Measurements from ENCODE around the gene SLC25A28. TPM values are rescaled to one million over a fixed set of nuclear protein-coding genes. Genes with fewer than 3 reads are reported as not detected.
"Not testable (repeated sequence)": the region's sequence is repeated elsewhere in the genome, so short reads cannot be mapped to it uniquely, and the experiment has no call there.

Gene SLC25A28
- total RNA-seq, 6 experiments from 2014 or later = 17.1 to 33.8 (median 23.4) TPM

DNA sequence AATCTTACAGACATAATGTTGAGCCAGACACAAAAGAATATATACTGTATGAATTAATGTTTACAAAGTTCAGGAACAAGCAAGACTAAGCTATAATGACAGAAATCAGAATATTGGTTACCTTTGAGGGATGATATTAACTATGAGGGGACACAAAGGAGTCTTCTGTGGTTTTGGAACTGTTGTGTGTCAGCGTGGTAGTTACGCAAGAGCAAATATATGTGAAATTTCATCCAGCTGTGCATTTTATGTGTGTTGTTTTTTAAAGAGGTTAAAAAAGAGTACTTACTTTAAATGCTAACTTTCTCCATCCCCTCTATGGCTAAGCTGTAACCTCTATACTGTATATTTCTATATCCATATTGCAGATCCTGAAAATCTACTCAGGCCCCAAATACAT lies 14.9 kb downstream of the SLC25A28 start:
- Histone ChIP-seq H3K27me3 (no peaks in the 10 kb centered on the region), H3K36me3 (peaks cover 0 to 7% (median 2%) of the 10 kb centered on the region in 4 donors), H3K4me3 (no peak overlapping the region), H3K9me3 (no peaks in the 10 kb centered on the region), H3K4me1 (no peaks in the 10 kb centered on the region), H3K27ac (no peak overlapping the region)
- intact Hi-C loops (cut with DNase I) = loop anchor here in 1 of 2 donors (10.0 kb wide), 1 partner anchor 51 kb away; no protein-coding TSS in a partner anchor
- TF ChIP-seq CTCF (IDR thresholded peaks at IDR 0.05) (no peak), POLR2A (IDR thresholded peaks at IDR 0.05) (no peak)
- no peak for ATAC-seq
- 59% methylated on average over 2 of the region's 2 CpGs for WGBS (ENCODE audit: insufficient coverage, low coverage, low lambda C conversion rate, missing lambda C conversion rate)
- DNase-seq = no peak

DNA sequence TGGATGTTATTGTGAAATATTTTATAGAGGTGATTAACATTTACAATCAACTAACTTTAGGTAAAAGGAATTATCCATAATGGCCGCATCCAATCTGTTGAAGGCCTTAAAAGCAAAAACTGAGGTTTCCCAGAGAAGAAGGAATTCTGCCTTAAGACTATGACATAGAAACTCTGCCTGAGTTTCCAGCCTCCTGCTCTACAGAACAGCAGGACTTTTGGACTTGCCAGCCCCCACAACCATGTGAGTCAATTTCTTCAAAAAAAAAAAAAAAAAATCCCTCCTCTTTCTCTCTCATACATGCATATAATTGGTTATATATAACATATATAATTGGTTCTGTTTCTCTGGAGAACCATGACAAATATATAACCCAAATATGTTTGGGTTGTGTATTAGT lies 15.4 kb downstream of the SLC25A28 start:
- Histone ChIP-seq H3K36me3 (peaks cover 0 to 2% (median 0%) of the 10 kb centered on the region in 4 donors), H3K4me3 (no peak overlapping the region), H3K9me3 (no peaks in the 10 kb centered on the region), H3K27me3 (no peaks in the 10 kb centered on the region), H3K4me1 (no peaks in the 10 kb centered on the region), H3K27ac (no peak overlapping the region)
- 100% methylated on average over 1 of the region's 1 CpG for WGBS (ENCODE audit: insufficient coverage, low coverage, low lambda C conversion rate, missing lambda C conversion rate)
- TF ChIP-seq CTCF (IDR thresholded peaks at IDR 0.05) (no peak), POLR2A (IDR thresholded peaks at IDR 0.05) (no peak)
- no peak for ATAC-seq
- DNase-seq = no peak
- intact Hi-C loops (cut with DNase I) = loop anchor here in 1 of 2 donors (10.0 kb wide), 1 partner anchor 50 kb away; no protein-coding TSS in a partner anchor

DNA sequence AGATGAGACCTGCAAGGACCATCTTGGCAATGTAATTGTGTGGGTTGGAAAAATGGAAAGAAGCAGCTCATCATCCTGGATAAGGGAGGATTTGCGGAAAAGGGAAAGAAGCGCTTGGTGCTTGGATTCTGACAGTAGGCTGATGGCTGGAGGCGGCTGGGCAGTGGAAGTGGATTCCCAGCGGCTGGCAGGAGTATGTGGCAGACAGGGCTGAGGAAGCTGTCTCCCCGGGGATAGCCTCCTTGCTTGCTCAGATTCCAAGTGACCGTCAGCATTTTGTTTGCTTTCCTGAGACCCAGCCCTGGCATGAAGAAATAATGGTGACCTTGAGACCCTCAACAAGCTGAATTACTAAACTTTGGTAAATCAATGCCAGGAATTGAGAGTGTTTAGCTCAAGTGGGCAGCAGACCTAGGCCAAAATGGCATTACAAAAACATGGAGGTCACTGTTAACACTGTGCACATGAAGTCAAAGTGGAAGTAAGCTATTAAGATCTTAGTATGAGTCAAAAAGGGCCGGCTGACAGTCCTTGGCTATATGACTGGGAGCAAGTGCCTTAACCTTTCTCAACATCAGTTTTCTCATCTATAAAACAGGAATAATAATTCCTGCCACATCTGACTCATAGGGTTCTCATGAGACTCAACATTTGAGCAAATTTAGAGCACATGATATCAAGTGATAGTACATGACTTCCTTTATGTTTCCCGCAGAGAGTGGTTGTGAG lies 21.3 kb downstream of the SLC25A28 start:
- TF ChIP-seq POLR2A (IDR thresholded peaks at IDR 0.05) (no peak), CTCF (IDR thresholded peaks at IDR 0.05) (no peak)
- 57% methylated on average over 6 of the region's 8 CpGs for WGBS (ENCODE audit: insufficient coverage, low coverage, low lambda C conversion rate, missing lambda C conversion rate)
- ATAC-seq (no peak), DNase-seq (no peak)
- Histone ChIP-seq H3K36me3 (no peaks in the 10 kb centered on the region), H3K27ac (no peak overlapping the region), H3K4me3 (no peak overlapping the region), H3K9me3 (no peaks in the 10 kb centered on the region), H3K4me1 (no peaks in the 10 kb centered on the region), H3K27me3 (no peaks in the 10 kb centered on the region)
- intact Hi-C loops (cut with DNase I) = no loop called here

- Histone ChIP-seq H3K4me3 (no peak overlapping the region), H3K4me1 (no peaks in the 10 kb centered on the region), H3K27me3 (no peaks in the 10 kb centered on the region), H3K27ac (no peak overlapping the region), H3K9me3 (no peaks in the 10 kb centered on the region), H3K36me3 (no peaks in the 10 kb centered on the region)
- WGBS (ENCODE audit: insufficient coverage, low coverage, low lambda C conversion rate, missing lambda C conversion rate) = 64% methylated on average over 4 of the region's 4 CpGs
- intact Hi-C loops (cut with DNase I) = no loop called here
- DNase-seq = no peak
- ATAC-seq = no peak
- TF ChIP-seq POLR2A (IDR thresholded peaks at IDR 0.05) = no peak
- no peak for TF ChIP-seq CTCF (IDR thresholded peaks at IDR 0.05)
Measured at GRCh38 chr10:99598011-99598410, 22.2 kb downstream of the SLC25A28 start.

GRCh38 chr10:99596708-99597107 lies 23.5 kb downstream of the SLC25A28 start:
- DNase-seq; H3K9me3 ChIP-seq; H3K27me3 ChIP-seq; H3K4me1 ChIP-seq; intact Hi-C loops (cut with DNase I); H3K36me3 ChIP-seq; H3K27ac ChIP-seq; H3K4me3 ChIP-seq; ATAC-seq: not testable (repeated sequence)
- WGBS (ENCODE audit: insufficient coverage, low coverage, low lambda C conversion rate, missing lambda C conversion rate) = 56% methylated on average over 3 of the region's 4 CpGs
